MG63 (cell line): ENCODE data around the gene CKLF. TPM values are rescaled to one million over a fixed set of nuclear protein-coding genes. Genes with fewer than 3 reads are reported as not detected.
A peak's percentile ranks its signal among the peaks of the same experiment; 100 is the strongest.
"Not testable (repeated sequence)": the region's sequence is repeated elsewhere in the genome, so short reads cannot be mapped to it uniquely, and the experiment has no call there.

ENCODE experiments used
- DNase-seq: peaks from one replicate; pipeline ENCODE4 v3.0.0-alpha.2; 2020
- H3K27me3 ChIP-seq: fragments of 250-450 bp; sonication (Bioruptor Pico); 2 replicates; pipeline ENCODE4 v1.5.1; 2020; ENCODE audit warnings: mild to moderate bottlenecking, moderate library complexity
- H3K36me3 ChIP-seq: fragments of 250-450 bp; sonication (Bioruptor Pico); 2 replicates; pipeline ENCODE4 v1.5.1; 2020; ENCODE audit warnings: mild to moderate bottlenecking, moderate library complexity
- H3K4me3 ChIP-seq: fragments of 250-450 bp; sonication (Bioruptor Pico); 2 replicates; pipeline ENCODE4 v1.5.1; 2020; ENCODE audit warnings: mild to moderate bottlenecking, moderate library complexity
- H3K9me3 ChIP-seq: fragments of 250-450 bp; sonication (Bioruptor Pico); 2 replicates; pipeline ENCODE4 v1.5.1; 2020; ENCODE audit warnings: mild to moderate bottlenecking, moderate library complexity
- total RNA-seq: library from RNA; depleted of rRNA; stranded (reverse); fragments of >200 nt; shearing (Covaris generic); gene quantifications from 2 replicates; pipeline ENCODE4 v1.2.3, GENCODE V29; 2014; ENCODE audit warnings: low replicate concordance

The CKLF gene
- total RNA-seq, 1 experiment from 2014 or later = 46.1 TPM

DNA sequence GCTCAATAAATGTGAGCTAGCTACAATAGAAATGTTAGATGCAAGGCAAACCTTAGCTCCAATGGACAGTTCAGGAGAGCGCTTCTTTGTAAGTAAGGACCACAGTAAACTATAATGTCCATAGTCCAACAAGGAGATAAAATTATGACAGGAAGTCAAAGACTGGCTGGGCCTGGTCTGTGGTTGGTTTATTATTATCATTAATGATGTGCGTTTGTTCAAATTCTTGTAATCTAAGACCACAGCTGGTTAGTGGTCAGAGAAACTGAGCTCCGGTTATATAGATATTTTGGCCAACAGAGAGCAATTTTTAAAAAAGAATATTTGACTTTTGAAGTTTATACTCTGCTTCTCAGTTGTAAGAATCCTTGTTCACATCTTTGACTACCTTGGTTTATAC, 22.2 kb downstream of the CKLF start:
- H3K36me3 ChIP-seq = no peaks in the 10 kb centered on the region
- H3K9me3 ChIP-seq = no peaks in the 10 kb centered on the region
- H3K27me3 ChIP-seq = no peaks in the 10 kb centered on the region
- no peak for DNase-seq
- no peak overlapping the region for H3K4me3 ChIP-seq

GRCh38 chr16:66575060-66575459, 22.7 kb downstream of the CKLF start:
- Histone ChIP-seq H3K9me3 (no peaks in the 10 kb centered on the region), H3K27me3 (no peaks in the 10 kb centered on the region)
- DNase-seq = no peak

DNA sequence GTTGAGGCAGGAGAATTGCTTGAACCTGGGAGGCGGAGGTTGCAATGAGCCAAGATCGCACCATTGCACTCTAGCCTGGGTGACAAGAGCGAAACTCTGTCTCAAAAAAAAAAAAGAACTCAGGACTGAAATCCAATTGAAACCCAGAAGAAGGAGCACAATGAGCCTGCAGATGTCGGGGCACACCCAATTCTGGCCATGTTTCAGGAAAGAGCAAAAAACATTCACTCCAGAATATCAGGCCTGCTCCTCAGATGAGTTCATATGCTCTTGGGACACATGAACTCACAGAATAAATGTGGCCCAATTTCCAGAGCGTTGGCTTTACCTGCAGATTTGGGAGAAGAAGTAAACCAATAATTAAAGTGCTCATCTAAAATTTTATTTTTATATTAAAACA, 23.9 kb downstream of the CKLF start:
- Histone ChIP-seq H3K4me3 (no peak overlapping the region), H3K36me3 (no peaks in the 10 kb centered on the region), H3K27me3 (no peaks in the 10 kb centered on the region), H3K9me3 (no peaks in the 10 kb centered on the region)
- DNase-seq = no peak

More at GRCh38 chr16:66575060-66575459, 22.7 kb downstream of the CKLF start:
- Histone ChIP-seq H3K4me3 (no peak overlapping the region), H3K36me3 (no peaks in the 10 kb centered on the region)

- no peaks in the 10 kb centered on the region for H3K27me3 ChIP-seq
- no peak for DNase-seq
- H3K36me3 ChIP-seq = no peaks in the 10 kb centered on the region
- H3K4me3 ChIP-seq = no peak within 1 kb of the TSS
- H3K9me3 ChIP-seq = no peaks in the 10 kb centered on the region
Observed at GRCh38 chr16:66578651-66579531, 26.5 kb downstream of the CKLF start, which contains the start of gene CMTM2. Gene CMTM2, plus strand, starts transcription at chr16:66579463. Its CDS starts 145 bp downstream, at chr16:66579608.

DNA sequence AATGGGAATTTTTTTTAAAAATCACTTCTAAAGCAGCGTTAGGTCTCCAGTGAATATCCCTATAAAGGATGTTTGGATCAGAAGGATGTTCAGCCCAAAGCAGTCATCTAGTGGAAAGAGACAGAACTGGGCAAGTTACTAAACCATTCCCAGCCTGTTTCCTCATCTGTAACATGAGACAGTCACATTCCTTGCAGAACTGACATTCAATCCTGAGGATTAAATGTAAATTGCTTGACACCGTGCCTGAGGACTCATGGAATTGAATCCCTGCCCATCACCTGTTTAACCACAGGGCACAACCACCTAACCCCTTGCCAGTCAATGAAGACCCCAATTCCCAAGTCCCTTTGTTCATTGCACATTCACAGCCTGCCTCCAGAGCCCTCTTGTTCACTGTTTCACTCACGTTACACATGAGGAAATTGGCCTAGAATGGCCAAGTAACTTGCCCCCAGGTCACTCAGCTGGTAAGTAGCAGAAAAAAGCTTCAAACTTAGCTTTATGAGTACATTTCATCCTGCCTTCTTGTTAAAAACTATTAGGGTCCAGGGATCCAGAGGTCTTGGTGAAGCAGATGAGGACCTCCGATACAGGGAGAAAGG, 28.3 kb downstream of the CKLF start:
- Histone ChIP-seq H3K9me3 (no peaks in the 10 kb centered on the region), H3K36me3 (no peaks in the 10 kb centered on the region), H3K4me3 (no peak overlapping the region), H3K27me3 (no peaks in the 10 kb centered on the region)
- DNase-seq = peak; percentile 37

DNA sequence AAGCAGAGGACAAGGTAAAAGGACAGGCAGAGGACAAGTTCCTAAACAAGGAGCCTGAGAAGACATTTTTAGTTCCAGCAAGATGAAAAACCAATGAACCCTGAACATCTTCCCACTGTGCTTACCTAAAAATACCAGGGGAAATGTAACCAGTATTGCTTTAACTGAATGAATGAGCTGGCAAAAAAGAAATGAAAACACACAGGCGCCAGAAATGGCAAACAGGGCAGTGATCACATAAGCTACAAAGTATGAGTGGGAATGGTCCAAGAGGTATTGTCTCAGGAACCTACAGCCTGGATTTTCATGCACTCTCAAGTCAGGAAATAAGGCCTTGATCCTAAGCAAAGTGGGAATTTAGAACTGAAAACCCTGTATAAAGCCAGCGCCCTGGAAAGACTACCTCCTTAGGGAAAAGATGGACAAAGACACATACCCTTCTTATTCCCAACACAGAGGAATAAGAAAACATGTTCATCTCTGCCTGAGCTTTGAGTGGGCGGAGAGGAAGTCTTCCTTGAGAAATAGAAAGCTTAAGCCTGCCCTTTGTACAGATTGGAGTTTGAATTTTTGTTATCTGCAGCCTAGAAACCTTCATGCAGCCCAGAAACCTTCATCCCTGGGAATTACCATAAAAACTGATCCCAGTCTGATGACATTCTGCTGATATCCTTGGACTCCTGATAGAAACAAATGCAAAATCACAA, 29.0 kb downstream of the CKLF start:
- Histone ChIP-seq H3K4me3 (no peak overlapping the region), H3K27me3 (no peaks in the 10 kb centered on the region), H3K36me3 (no peaks in the 10 kb centered on the region), H3K9me3 (no peaks in the 10 kb centered on the region)
- peak; percentile 36 for DNase-seq

- DNase-seq = no peak
- Histone ChIP-seq H3K4me3 (no peak overlapping the region), H3K36me3 (no peaks in the 10 kb centered on the region), H3K9me3 (no peaks in the 10 kb centered on the region), H3K27me3 (no peaks in the 10 kb centered on the region)
Observed at GRCh38 chr16:66585481-66586239, 33.3 kb downstream of the CKLF start.

DNA sequence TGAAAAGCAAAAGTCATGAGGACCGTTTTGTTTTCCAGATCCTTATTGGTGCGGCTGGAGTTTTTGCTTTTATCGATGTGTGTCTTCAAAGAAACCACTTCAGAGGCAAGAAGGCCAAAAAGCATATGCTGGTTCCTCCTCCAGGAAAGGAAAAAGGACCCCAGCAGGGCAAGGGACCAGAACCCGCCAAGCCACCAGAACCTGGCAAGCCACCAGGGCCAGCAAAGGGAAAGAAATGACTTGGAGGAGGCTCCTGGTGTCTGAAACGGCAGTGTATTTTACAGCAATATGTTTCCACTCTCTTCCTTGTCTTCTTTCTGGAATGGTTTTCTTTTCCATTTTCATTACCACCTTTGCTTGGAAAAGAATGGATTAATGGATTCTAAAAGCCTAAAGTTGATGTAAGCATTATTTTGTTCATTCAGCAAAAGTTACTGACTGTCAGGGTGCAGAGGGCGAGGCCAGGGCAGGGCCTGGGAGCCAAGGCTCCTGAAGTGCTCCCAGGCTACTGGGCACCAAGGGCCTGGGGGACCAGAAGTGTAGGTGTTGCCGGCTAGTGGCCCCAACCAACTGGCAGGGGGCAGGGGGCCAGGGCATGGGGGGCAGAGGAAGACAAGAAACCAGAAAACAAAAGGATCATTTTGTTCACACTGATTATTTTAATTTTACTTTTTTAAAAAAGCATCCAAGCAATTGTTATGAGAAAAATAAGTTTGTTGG, 35.7 kb downstream of the CKLF start:
- Histone ChIP-seq H3K9me3 (no peaks in the 10 kb centered on the region), H3K36me3 (no peaks in the 10 kb centered on the region), H3K27me3 (no peaks in the 10 kb centered on the region), H3K4me3 (no peak overlapping the region)
- no peak for DNase-seq

DNA sequence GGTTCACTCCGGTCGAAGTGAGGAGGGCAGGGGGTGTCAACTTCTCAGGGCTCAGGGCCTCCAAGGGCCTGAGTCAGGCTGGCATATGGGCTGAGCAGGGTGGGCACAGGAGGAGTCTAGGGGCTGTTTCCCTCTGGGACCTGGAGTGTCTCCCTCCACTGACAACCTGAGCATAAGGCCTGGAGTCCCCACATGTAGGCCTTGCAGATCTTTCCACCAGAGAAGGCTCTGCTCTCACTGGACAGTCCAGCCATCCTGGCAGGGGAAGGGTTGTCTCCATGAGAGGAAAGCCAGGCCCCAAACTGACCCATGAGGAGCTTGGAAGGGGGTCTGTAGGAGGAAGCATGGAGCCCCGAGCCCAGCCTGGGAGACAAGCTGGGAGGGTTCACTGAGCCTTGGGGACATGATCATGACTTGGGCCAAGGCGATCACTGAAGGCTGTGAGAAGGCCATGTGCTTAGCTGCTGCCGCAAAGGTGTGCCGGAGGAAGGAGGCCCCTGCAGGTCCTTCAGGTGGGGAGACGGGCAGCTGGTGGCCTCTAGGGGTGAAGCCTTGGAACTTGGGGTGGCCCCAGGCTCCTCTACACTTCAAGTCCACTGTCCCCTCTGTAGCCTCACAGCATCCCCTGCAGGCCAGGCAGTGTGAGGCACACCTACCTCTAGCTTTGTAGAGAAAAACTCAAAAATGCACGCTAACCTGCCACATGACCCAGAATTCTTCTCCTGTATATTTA, 36.8 kb downstream of the CKLF start:
- Histone ChIP-seq H3K36me3 (no peaks in the 10 kb centered on the region), H3K27me3 (no peaks in the 10 kb centered on the region), H3K4me3 (no peak overlapping the region), H3K9me3 (no peaks in the 10 kb centered on the region)
- peak; percentile 15 for DNase-seq

- Histone ChIP-seq H3K9me3 (no peaks in the 10 kb centered on the region), H3K4me3 (no peak overlapping the region), H3K36me3 (no peaks in the 10 kb centered on the region), H3K27me3 (no peaks in the 10 kb centered on the region)
- DNase-seq = no peak
Observed at GRCh38 chr16:66590322-66590721, 37.9 kb downstream of the CKLF start.

GRCh38 chr16:66591018-66591417, 38.6 kb downstream of the CKLF start:
- Histone ChIP-seq H3K9me3 (no peaks in the 10 kb centered on the region), H3K36me3 (no peaks in the 10 kb centered on the region), H3K4me3 (no peak overlapping the region), H3K27me3 (no peaks in the 10 kb centered on the region)
- DNase-seq = no peak

DNA sequence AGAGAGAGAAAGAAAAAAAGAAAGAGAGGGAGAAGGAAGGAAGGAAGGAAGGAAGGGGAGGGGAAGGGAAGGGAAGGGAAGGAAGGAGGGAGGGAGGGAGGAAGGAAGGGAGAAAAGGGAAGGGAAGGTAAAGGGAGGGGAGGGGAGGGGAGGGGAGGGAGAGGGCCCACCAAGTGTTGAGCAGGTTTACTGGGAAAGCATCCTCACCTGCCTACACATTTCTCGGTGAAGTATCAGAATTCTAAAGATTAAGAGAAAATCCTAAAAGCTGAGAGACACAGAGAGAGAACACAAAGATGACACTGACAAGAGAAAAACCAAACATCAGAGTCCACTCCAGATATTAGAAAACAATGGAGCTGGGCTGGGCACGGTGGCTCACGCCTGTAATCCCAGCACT, 39.9 kb downstream of the CKLF start:
- H3K36me3 ChIP-seq = no peaks in the 10 kb centered on the region
- no peaks in the 10 kb centered on the region for H3K27me3 ChIP-seq
- H3K4me3 ChIP-seq = no peak overlapping the region
- no peak for DNase-seq
- no peaks in the 10 kb centered on the region for H3K9me3 ChIP-seq

GRCh38 chr16:66592814-66593213, 40.4 kb downstream of the CKLF start:
- no peaks in the 10 kb centered on the region for H3K36me3 ChIP-seq
- H3K9me3 ChIP-seq = no peaks in the 10 kb centered on the region
- no peak overlapping the region for H3K4me3 ChIP-seq
- no peaks in the 10 kb centered on the region for H3K27me3 ChIP-seq
- no peak for DNase-seq

DNA sequence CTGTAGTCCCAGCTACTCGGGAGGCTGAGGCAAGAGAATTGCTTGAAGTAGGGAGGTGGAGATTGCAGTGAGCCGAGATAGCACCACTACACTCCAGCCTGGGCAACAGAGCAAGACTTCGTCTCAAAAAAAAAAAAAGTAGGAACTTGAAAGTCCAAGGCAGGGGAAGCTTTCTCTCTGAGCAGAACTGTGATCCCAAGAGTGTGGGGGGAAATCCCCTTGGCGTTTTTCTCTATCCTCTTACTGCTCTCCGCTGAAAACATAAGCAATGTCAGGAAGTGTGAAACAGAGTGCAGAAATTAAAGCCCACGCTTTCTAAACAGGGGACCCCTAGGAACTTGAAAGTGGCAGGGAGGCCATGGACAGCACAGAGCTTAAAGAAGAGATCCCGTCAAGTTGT, 42.4 kb downstream of the CKLF start:
- DNase-seq = no peak
- Histone ChIP-seq H3K4me3 (no peak overlapping the region), H3K36me3 (no peaks in the 10 kb centered on the region), H3K9me3 (no peaks in the 10 kb centered on the region), H3K27me3 (no peaks in the 10 kb centered on the region)

DNA sequence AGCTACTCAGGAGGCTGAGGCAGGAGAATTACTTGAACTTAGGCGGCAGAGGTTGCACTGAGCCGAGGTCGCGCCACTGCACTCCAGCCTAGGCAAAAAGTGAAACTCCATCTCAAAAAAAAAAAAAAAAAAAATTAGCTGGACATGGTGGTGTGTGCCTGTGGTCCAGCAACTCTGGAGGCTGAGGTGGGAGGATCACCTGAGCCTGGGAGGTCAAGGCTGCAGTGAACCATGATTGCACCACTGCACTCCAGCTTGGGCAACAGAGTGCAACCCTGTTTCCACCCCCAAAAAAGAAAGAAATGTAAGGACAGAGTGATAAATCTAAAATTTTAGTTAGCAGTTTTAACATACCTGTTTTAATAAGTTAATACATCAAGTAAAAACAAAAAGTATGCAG, 44.2 kb downstream of the CKLF start:
- not testable (repeated sequence) for H3K36me3 ChIP-seq, H3K27me3 ChIP-seq, H3K4me3 ChIP-seq, H3K9me3 ChIP-seq, DNase-seq
